Esophagus (tissue), 2 donors: ENCODE measurements around the gene CAPRIN2. TPM values are rescaled to one million over a fixed set of nuclear protein-coding genes. Genes with fewer than 3 reads are reported as not detected.

Experiments
- polyA plus RNA-seq, 2 donors: library from polyadenylated mRNA; stranded (reverse); fragments of 200-250 nt; gene quantifications; one replicate each; pipeline ENCODE4 v1.2.3, GENCODE V29; 2013
- donor health status: healthy with polysubstance abuse.
- donor health status: Bipolar disorder and iron deficiency.

CAPRIN2 gene
- polyA plus RNA-seq, 2 donors = 6.0 to 11.0 TPM

Other genes starting within 250 kb of the CAPRIN2 start
- 10 to 100 TPM in 1 of 2 donors, 1 to 10 TPM in 1; 4.9 to 12.2 TPM for gene IPO8, start 59.1 kb downstream of the CAPRIN2 start, polyA plus RNA-seq
- gene TSPAN11, start 171.8 kb upstream of the CAPRIN2 start, polyA plus RNA-seq = under 1 TPM; 0.29 to 0.42 TPM